ENCODE measurements around the gene ANXA2R. TPM values are rescaled to one million over a fixed set of nuclear protein-coding genes. Genes with fewer than 3 reads are reported as not detected.
"Not testable (repeated sequence)": the region's sequence is repeated elsewhere in the genome, so short reads cannot be mapped to it uniquely, and the experiment has no call there.

The ANXA2R gene
- 1 to 10 TPM; 1.1 to 2.7 (median 2.4) TPM for total RNA-seq

GRCh38 chr5:43040287-43041098 is at the start of gene ANXA2R:
ANXA2R (minus strand) TSS chr5:43040319; CDS start chr5:43040046, 273 bp downstream.
- 4% methylated on average over 47 of the region's 47 CpGs for WGBS, 2 donors
- DNase-seq (ENCODE audit: low spot score in 2 of 2): peak; percentile 91 to 98
- intact Hi-C loops (cut with DNase I; ENCODE audit: low total_unique reads): no loop called here

DNA sequence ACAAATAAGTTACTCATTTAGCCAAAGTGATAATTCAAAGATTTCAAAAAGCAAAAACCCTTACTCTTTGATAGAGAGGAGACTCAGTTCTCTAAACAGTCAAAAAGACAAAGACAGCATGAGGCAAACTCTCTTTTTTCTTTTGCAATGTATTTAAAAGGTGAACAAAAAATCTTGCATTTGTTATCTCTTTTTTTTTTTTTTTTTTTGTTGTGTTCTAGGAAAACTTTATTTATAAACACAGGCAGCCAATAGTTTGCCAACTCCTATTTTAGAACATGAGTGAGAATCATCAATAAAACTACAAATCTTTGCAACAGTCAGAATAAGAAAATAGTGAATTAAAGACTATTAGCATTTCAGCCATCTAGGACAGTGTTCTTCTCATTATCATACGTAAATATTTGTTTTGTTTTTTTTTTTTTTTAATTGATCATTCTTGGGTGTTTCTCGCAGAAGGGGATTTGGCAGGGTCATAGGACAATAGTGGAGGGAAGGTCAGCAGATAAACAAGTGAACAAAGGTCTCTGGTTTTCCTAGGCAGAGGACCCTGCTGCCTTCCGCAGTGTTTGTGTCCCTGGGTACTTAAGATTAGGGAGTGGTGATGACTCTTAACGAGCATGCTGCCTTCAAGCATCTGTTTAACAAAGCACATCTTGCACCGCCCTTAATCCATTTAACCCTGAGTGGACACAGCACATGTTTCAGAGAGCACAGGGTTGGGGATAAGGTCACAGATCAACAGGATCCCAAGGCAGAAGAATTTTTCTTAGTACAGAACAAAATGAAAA is 46.2 kb upstream of the ANXA2R start:
- intact Hi-C loops (cut with DNase I; ENCODE audit: low total_unique reads); H3K4me3 ChIP-seq (ENCODE audit: low read depth, poor library complexity, severe bottlenecking); DNase-seq (ENCODE audit: low spot score in 2 of 2): not testable (repeated sequence)
- 94 to 97% methylated on average over 2 of the region's 5 CpGs for WGBS, 2 donors

More at GRCh38 chr5:43040287-43041098, at the start of gene ANXA2R:
- peak within 1 kb of the TSS; percentile 58 for H3K4me3 ChIP-seq (ENCODE audit: low read depth, poor library complexity, severe bottlenecking)
- TF ChIP-seq, protein P1, sequence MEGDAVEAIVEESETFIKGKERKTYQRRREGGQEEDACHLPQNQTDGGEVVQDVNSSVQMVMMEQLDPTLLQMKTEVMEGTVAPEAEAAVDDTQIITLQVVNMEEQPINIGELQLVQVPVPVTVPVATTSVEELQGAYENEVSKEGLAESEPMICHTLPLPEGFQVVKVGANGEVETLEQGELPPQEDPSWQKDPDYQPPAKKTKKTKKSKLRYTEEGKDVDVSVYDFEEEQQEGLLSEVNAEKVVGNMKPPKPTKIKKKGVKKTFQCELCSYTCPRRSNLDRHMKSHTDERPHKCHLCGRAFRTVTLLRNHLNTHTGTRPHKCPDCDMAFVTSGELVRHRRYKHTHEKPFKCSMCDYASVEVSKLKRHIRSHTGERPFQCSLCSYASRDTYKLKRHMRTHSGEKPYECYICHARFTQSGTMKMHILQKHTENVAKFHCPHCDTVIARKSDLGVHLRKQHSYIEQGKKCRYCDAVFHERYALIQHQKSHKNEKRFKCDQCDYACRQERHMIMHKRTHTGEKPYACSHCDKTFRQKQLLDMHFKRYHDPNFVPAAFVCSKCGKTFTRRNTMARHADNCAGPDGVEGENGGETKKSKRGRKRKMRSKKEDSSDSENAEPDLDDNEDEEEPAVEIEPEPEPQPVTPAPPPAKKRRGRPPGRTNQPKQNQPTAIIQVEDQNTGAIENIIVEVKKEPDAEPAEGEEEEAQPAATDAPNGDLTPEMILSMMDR (IDR thresholded peaks at IDR 0.05): peak in 1 of 3 donors; percentile 81
- TF ChIP-seq POLR2A (IDR thresholded peaks at IDR 0.05): no peak

- WGBS, 2 donors: 97 to 99% methylated on average over 5 of the region's 5 CpGs
- TF ChIP-seq, protein P1 (IDR thresholded peaks at IDR 0.05): no peak
- no peak for TF ChIP-seq POLR2A (IDR thresholded peaks at IDR 0.05)
- DNase-seq (ENCODE audit: low spot score in 2 of 2): no peak
- H3K4me3 ChIP-seq (ENCODE audit: low read depth, poor library complexity, severe bottlenecking): no peak overlapping the region
- intact Hi-C loops (cut with DNase I; ENCODE audit: low total_unique reads): no loop called here
Measured at GRCh38 chr5:43085453-43085852, 45.3 kb upstream of the ANXA2R start.

GRCh38 chr5:43084468-43084867 is 44.3 kb upstream of the ANXA2R start:
- 80 to 97% methylated on average over 7 of the region's 7 CpGs for WGBS, 2 donors
- intact Hi-C loops (cut with DNase I; ENCODE audit: low total_unique reads); DNase-seq (ENCODE audit: low spot score in 2 of 2); H3K4me3 ChIP-seq (ENCODE audit: low read depth, poor library complexity, severe bottlenecking): not testable (repeated sequence)

DNA sequence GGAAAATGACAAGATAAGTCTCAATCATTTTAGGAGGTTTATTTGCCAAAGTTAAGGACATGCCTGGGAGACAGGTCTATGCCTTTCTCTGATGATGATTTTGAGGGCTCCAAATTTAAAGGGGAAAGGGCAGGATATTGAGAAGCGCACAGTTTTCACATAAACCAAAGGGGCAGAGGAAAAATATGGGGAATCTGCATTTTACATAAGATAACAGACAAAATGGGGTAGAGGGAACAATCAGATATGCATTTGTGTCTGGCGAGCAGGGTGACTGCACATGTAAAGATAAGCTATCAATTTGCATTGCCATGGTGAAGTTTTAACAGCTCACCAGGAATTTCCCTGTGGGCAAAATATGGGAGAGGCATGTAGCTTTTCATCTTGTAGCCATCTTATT is 41.2 kb upstream of the ANXA2R start:
- not testable (repeated sequence) for H3K4me3 ChIP-seq (ENCODE audit: low read depth, poor library complexity, severe bottlenecking)
- 64 to 69% methylated on average over 2 of the region's 2 CpGs for WGBS, 2 donors

GRCh38 chr5:43078956-43079355 is 38.8 kb upstream of the ANXA2R start:
- H3K4me3 ChIP-seq (ENCODE audit: low read depth, poor library complexity, severe bottlenecking): no peak overlapping the region
- intact Hi-C loops (cut with DNase I; ENCODE audit: low total_unique reads): no loop called here
- DNase-seq (ENCODE audit: low spot score in 2 of 2): peak in 1 of 2 donors; percentile 20
- TF ChIP-seq POLR2A (IDR thresholded peaks at IDR 0.05): no peak
- TF ChIP-seq, protein P1 (IDR thresholded peaks at IDR 0.05): no peak
- 88% methylated on average over 4 of the region's 4 CpGs for WGBS, 2 donors

More for the DNA sequence above, 41.2 kb upstream of the ANXA2R start:
- intact Hi-C loops (cut with DNase I; ENCODE audit: low total_unique reads); DNase-seq (ENCODE audit: low spot score in 2 of 2): not testable (repeated sequence)

- 92 to 96% methylated on average over 7 of the region's 7 CpGs for WGBS, 2 donors
Measured at GRCh38 chr5:43077446-43078191, 37.5 kb upstream of the ANXA2R start.

More at GRCh38 chr5:43077446-43078191, 37.5 kb upstream of the ANXA2R start:
- DNase-seq (ENCODE audit: low spot score in 2 of 2); H3K4me3 ChIP-seq (ENCODE audit: low read depth, poor library complexity, severe bottlenecking); intact Hi-C loops (cut with DNase I; ENCODE audit: low total_unique reads): not testable (repeated sequence)
